ENCODE results near the gene SUSD1. TPM values are rescaled to one million over a fixed set of nuclear protein-coding genes. Genes with fewer than 3 reads are reported as not detected.

SUSD1 gene
- total and polyA plus RNA-seq, 5 donors = 4.5 to 13.3 (median 8.7) TPM

GRCh38 chr9:112094948-112095681 is 80.0 kb downstream of the SUSD1 start:
- H3K4me3 ChIP-seq (ENCODE audit: low read length) = no peak overlapping the region
- H3K27me3 ChIP-seq (ENCODE audit: control insufficient read depth, insufficient read depth) = no peaks in the 10 kb centered on the region
- no peaks in the 10 kb centered on the region for H3K4me1 ChIP-seq (ENCODE audit: control insufficient read depth, insufficient read depth, low read length)
- no peaks in the 10 kb centered on the region for H3K9me3 ChIP-seq (ENCODE audit: control insufficient read depth, low read length)
- H3K27ac ChIP-seq (ENCODE audit: low read length) = no peak overlapping the region
- 65% methylated on average over 9 of the region's 9 CpGs for WGBS
- peak in 1 of 2 donors; percentile 14 for ATAC-seq
- intact Hi-C loops (cut with DNase I) = loop anchor here (5.0 to 10.0 kb wide), 3 partner anchors 240 to 267 kb away; partner anchors contain the start of gene PTBP3 (in 1 of the 4)
- no peak for DNase-seq

- 38% methylated on average over 2 of the region's 2 CpGs for WGBS
- DNase-seq (no peak), ATAC-seq (no peak)
- intact Hi-C loops (cut with DNase I) = loop anchor here in 3 of 4 donors (5.0 to 10.0 kb wide), 3 partner anchors 241 to 268 kb away; partner anchors contain the start of gene PTBP3 (in 1 of the 3)
- H3K4me1 ChIP-seq (ENCODE audit: control insufficient read depth, insufficient read depth, low read length) = no peaks in the 10 kb centered on the region
- H3K4me3 ChIP-seq (ENCODE audit: low read length) = no peak overlapping the region
- no peaks in the 10 kb centered on the region for H3K9me3 ChIP-seq (ENCODE audit: control insufficient read depth, low read length)
- no peak overlapping the region for H3K27ac ChIP-seq (ENCODE audit: low read length)
- H3K27me3 ChIP-seq (ENCODE audit: control insufficient read depth, insufficient read depth) = no peaks in the 10 kb centered on the region
Measured at GRCh38 chr9:112094241-112094640, 80.9 kb downstream of the SUSD1 start.

GRCh38 chr9:112093870-112094216 is 81.3 kb downstream of the SUSD1 start:
- intact Hi-C loops (cut with DNase I) = loop anchor here in 3 of 4 donors (5.0 to 10.0 kb wide), 3 partner anchors 241 to 268 kb away; partner anchors contain the start of gene PTBP3 (in 1 of the 3)
- no peak overlapping the region for H3K27ac ChIP-seq (ENCODE audit: low read length)
- H3K27me3 ChIP-seq (ENCODE audit: control insufficient read depth, insufficient read depth) = no peaks in the 10 kb centered on the region
- no peak for DNase-seq
- no peak overlapping the region for H3K4me3 ChIP-seq (ENCODE audit: low read length)
- WGBS = 63% methylated on average over 3 of the region's 3 CpGs
- no peak for ATAC-seq
- H3K9me3 ChIP-seq (ENCODE audit: control insufficient read depth, low read length) = no peaks in the 10 kb centered on the region
- no peaks in the 10 kb centered on the region for H3K4me1 ChIP-seq (ENCODE audit: control insufficient read depth, insufficient read depth, low read length)

- DNase-seq (no peak), ATAC-seq (no peak)
- Histone ChIP-seq H3K9me3 (ENCODE audit: control insufficient read depth, low read length) (no peaks in the 10 kb centered on the region), H3K27me3 (ENCODE audit: control insufficient read depth, insufficient read depth) (no peaks in the 10 kb centered on the region), H3K4me3 (ENCODE audit: low read length) (no peak overlapping the region), H3K4me1 (ENCODE audit: control insufficient read depth, insufficient read depth, low read length) (no peaks in the 10 kb centered on the region), H3K27ac (ENCODE audit: low read length) (no peak overlapping the region)
- intact Hi-C loops (cut with DNase I) = loop anchor here in 3 of 4 donors (5.0 to 10.0 kb wide), 3 partner anchors 241 to 269 kb away; partner anchors contain the start of gene PTBP3 (in 1 of the 3)
- WGBS = 98% methylated on average over 5 of the region's 5 CpGs
Measured at GRCh38 chr9:112093147-112093869, 81.8 kb downstream of the SUSD1 start.

GRCh38 chr9:112091810-112092209 is 83.3 kb downstream of the SUSD1 start:
- H3K4me1 ChIP-seq (ENCODE audit: control insufficient read depth, insufficient read depth, low read length) = no peaks in the 10 kb centered on the region
- ATAC-seq = no peak
- peak in 1 of 3 donors; percentile 41 for DNase-seq
- intact Hi-C loops (cut with DNase I) = loop anchor here in 3 of 4 donors (5.0 to 10.0 kb wide), 3 partner anchors 243 to 270 kb away; partner anchors contain the start of gene PTBP3 (in 1 of the 3)
- H3K27me3 ChIP-seq (ENCODE audit: control insufficient read depth, insufficient read depth) = no peaks in the 10 kb centered on the region
- no peak overlapping the region for H3K27ac ChIP-seq (ENCODE audit: low read length)
- 28% methylated on average over 1 of the region's 1 CpG for WGBS
- H3K9me3 ChIP-seq (ENCODE audit: control insufficient read depth, low read length) = no peaks in the 10 kb centered on the region
- H3K4me3 ChIP-seq (ENCODE audit: low read length) = no peak overlapping the region

- Histone ChIP-seq H3K9me3 (ENCODE audit: control insufficient read depth, low read length) (no peaks in the 10 kb centered on the region), H3K27ac (ENCODE audit: low read length) (no peak overlapping the region), H3K4me3 (ENCODE audit: low read length) (no peak overlapping the region), H3K4me1 (ENCODE audit: control insufficient read depth, insufficient read depth, low read length) (no peaks in the 10 kb centered on the region), H3K27me3 (ENCODE audit: control insufficient read depth, insufficient read depth) (no peaks in the 10 kb centered on the region)
- DNase-seq (no peak), ATAC-seq (no peak)
- intact Hi-C loops (cut with DNase I) = no loop called here
Measured at GRCh38 chr9:112087506-112087905, 87.6 kb downstream of the SUSD1 start.

- H3K27me3 ChIP-seq (ENCODE audit: control insufficient read depth, insufficient read depth) = no peaks in the 10 kb centered on the region
- H3K27ac ChIP-seq (ENCODE audit: low read length) = no peak overlapping the region
- intact Hi-C loops (cut with DNase I) = no loop called here
- no peaks in the 10 kb centered on the region for H3K9me3 ChIP-seq (ENCODE audit: control insufficient read depth, low read length)
- H3K4me3 ChIP-seq (ENCODE audit: low read length) = no peak overlapping the region
- no peak for DNase-seq
- H3K4me1 ChIP-seq (ENCODE audit: control insufficient read depth, insufficient read depth, low read length) = no peaks in the 10 kb centered on the region
- no peak for ATAC-seq
- 64% methylated on average over 2 of the region's 2 CpGs for WGBS
Measured at GRCh38 chr9:112086627-112087026, 88.5 kb downstream of the SUSD1 start.

GRCh38 chr9:112084907-112085306 is 90.2 kb downstream of the SUSD1 start:
- Histone ChIP-seq H3K4me3 (ENCODE audit: low read length) (no peak overlapping the region), H3K27ac (ENCODE audit: low read length) (no peak overlapping the region), H3K27me3 (ENCODE audit: control insufficient read depth, insufficient read depth) (no peaks in the 10 kb centered on the region), H3K9me3 (ENCODE audit: control insufficient read depth, low read length) (no peaks in the 10 kb centered on the region), H3K4me1 (ENCODE audit: control insufficient read depth, insufficient read depth, low read length) (no peaks in the 10 kb centered on the region)
- WGBS = 48% methylated on average over 2 of the region's 2 CpGs
- DNase-seq (no peak), ATAC-seq (no peak)
- intact Hi-C loops (cut with DNase I) = no loop called here

- no peaks in the 10 kb centered on the region for H3K27me3 ChIP-seq (ENCODE audit: control insufficient read depth, insufficient read depth)
- DNase-seq (no peak), ATAC-seq (no peak)
- intact Hi-C loops (cut with DNase I) = no loop called here
- H3K4me1 ChIP-seq (ENCODE audit: control insufficient read depth, insufficient read depth, low read length) = no peaks in the 10 kb centered on the region
- no peak overlapping the region for H3K27ac ChIP-seq (ENCODE audit: low read length)
- H3K4me3 ChIP-seq (ENCODE audit: low read length) = no peak overlapping the region
- no peaks in the 10 kb centered on the region for H3K9me3 ChIP-seq (ENCODE audit: control insufficient read depth, low read length)
- WGBS = 54% methylated on average over 3 of the region's 3 CpGs
Measured at GRCh38 chr9:112084334-112084733, 90.8 kb downstream of the SUSD1 start.

GRCh38 chr9:112081918-112082729 is 93.0 kb downstream of the SUSD1 start:
- 57% methylated on average over 7 of the region's 7 CpGs for WGBS
- ATAC-seq (no peak), DNase-seq (no peak)
- H3K27ac ChIP-seq (ENCODE audit: low read length) = no peak overlapping the region
- intact Hi-C loops (cut with DNase I) = no loop called here
- H3K9me3 ChIP-seq (ENCODE audit: control insufficient read depth, low read length) = no peaks in the 10 kb centered on the region
- no peaks in the 10 kb centered on the region for H3K27me3 ChIP-seq (ENCODE audit: control insufficient read depth, insufficient read depth)
- H3K4me3 ChIP-seq (ENCODE audit: low read length) = no peak overlapping the region
- no peaks in the 10 kb centered on the region for H3K4me1 ChIP-seq (ENCODE audit: control insufficient read depth, insufficient read depth, low read length)

Measured in right cardiac atrium (tissue), 5 donors.